ENCODE data around the gene SLC12A5. TPM values are rescaled to one million over a fixed set of nuclear protein-coding genes. Genes with fewer than 3 reads are reported as not detected.

Gene SLC12A5
- total RNA-seq, 1 donor from 2014 or later: 0.77 TPM

GRCh38 chr20:46035713-46036112 is 6.7 kb downstream of the SLC12A5 start:
- peaks cover 54% of the 10 kb centered on the region for H3K27me3 Mint-ChIP-seq (ENCODE audit: insufficient read depth, low read depth)
- TF ChIP-seq EZH2 (IDR thresholded peaks at IDR 0.05) (no peak), EZH2phosphoT487 (IDR thresholded peaks at IDR 0.05) (no peak), CTCF (IDR thresholded peaks at IDR 0.05) (no peak)
- Histone ChIP-seq H3K27me3 (peaks cover 99% of the 10 kb centered on the region), H3K79me2 (ENCODE audit: low read depth) (no peaks in the 10 kb centered on the region), H2AFZ (replicated peaks) (no peak overlapping the region), H3K27ac (no peak overlapping the region), H3K9ac (no peak overlapping the region), H3K36me3 (no peaks in the 10 kb centered on the region), H3K4me2 (no peak overlapping the region), H3K9me3 (ENCODE audit: low read depth) (no peaks in the 10 kb centered on the region), H3K4me1 (peaks cover 9% of the 10 kb centered on the region), H3F3A (ENCODE audit: low read depth) (peaks cover 17% of the 10 kb centered on the region), H4K20me1 (ENCODE audit: low read depth) (peaks cover 54% of the 10 kb centered on the region), H3K4me3 (no peak overlapping the region)
- no peak overlapping the region for H3K4me3 Mint-ChIP-seq
- H3K27ac Mint-ChIP-seq: no peak overlapping the region
- DNase-seq (ENCODE audit: low spot score): no peak
- no peaks in the 10 kb centered on the region for H3K36me3 Mint-ChIP-seq
- H3K9me3 Mint-ChIP-seq: peaks cover 2% of the 10 kb centered on the region
- H3K4me1 Mint-ChIP-seq: peaks cover 4% of the 10 kb centered on the region

- H3K9me3 Mint-ChIP-seq: peaks cover 2% of the 10 kb centered on the region
- H3K36me3 Mint-ChIP-seq: no peaks in the 10 kb centered on the region
- H3K4me2 ChIP-seq: no peak overlapping the region
- no peak overlapping the region for H3K27ac ChIP-seq
- no peak for DNase-seq (ENCODE audit: low spot score)
- H3K27ac Mint-ChIP-seq: no peak overlapping the region
- H2AFZ ChIP-seq (replicated peaks): no peak overlapping the region
- H3K9ac ChIP-seq: no peak overlapping the region
- H3K27me3 Mint-ChIP-seq (ENCODE audit: insufficient read depth, low read depth): peaks cover 51% of the 10 kb centered on the region
- TF ChIP-seq EZH2 (IDR thresholded peaks at IDR 0.05) (no peak), CTCF (IDR thresholded peaks at IDR 0.05) (no peak), EZH2phosphoT487 (IDR thresholded peaks at IDR 0.05) (no peak)
- H3K4me1 ChIP-seq: peaks cover 6% of the 10 kb centered on the region
- no peaks in the 10 kb centered on the region for H3K36me3 ChIP-seq
- H3K79me2 ChIP-seq (ENCODE audit: low read depth): no peaks in the 10 kb centered on the region
- peaks cover 52% of the 10 kb centered on the region for H4K20me1 ChIP-seq (ENCODE audit: low read depth)
- H3K4me3 Mint-ChIP-seq: no peak overlapping the region
- no peak overlapping the region for H3K4me3 ChIP-seq
- H3F3A ChIP-seq (ENCODE audit: low read depth): peaks cover 11% of the 10 kb centered on the region
- H3K27me3 ChIP-seq: peaks cover 99% of the 10 kb centered on the region
- H3K4me1 Mint-ChIP-seq: peaks cover 6% of the 10 kb centered on the region
- H3K9me3 ChIP-seq (ENCODE audit: low read depth): no peaks in the 10 kb centered on the region
Measured at GRCh38 chr20:46036370-46036769, 7.4 kb downstream of the SLC12A5 start.

GRCh38 chr20:46037036-46037435 is 8.0 kb downstream of the SLC12A5 start:
- H3K4me3 ChIP-seq: no peak overlapping the region
- TF ChIP-seq EZH2phosphoT487 (IDR thresholded peaks at IDR 0.05) (no peak), CTCF (IDR thresholded peaks at IDR 0.05) (no peak), EZH2 (IDR thresholded peaks at IDR 0.05) (no peak)
- Mint-ChIP-seq H3K4me1 (peaks cover 6% of the 10 kb centered on the region), H3K9me3 (peaks cover 2% of the 10 kb centered on the region), H3K4me3 (no peak overlapping the region), H3K27me3 (ENCODE audit: insufficient read depth, low read depth) (peaks cover 47% of the 10 kb centered on the region), H3K36me3 (no peaks in the 10 kb centered on the region), H3K27ac (no peak overlapping the region)
- H3K9ac ChIP-seq: no peak overlapping the region
- no peaks in the 10 kb centered on the region for H3K9me3 ChIP-seq (ENCODE audit: low read depth)
- H3K36me3 ChIP-seq: no peaks in the 10 kb centered on the region
- H3K4me1 ChIP-seq: peaks cover 4% of the 10 kb centered on the region
- H3K27ac ChIP-seq: no peak overlapping the region
- H2AFZ ChIP-seq (replicated peaks): no peak overlapping the region
- no peak overlapping the region for H3K4me2 ChIP-seq
- H4K20me1 ChIP-seq (ENCODE audit: low read depth): peaks cover 52% of the 10 kb centered on the region
- H3K79me2 ChIP-seq (ENCODE audit: low read depth): no peaks in the 10 kb centered on the region
- peaks cover 99% of the 10 kb centered on the region for H3K27me3 ChIP-seq
- H3F3A ChIP-seq (ENCODE audit: low read depth): peaks cover 4% of the 10 kb centered on the region
- DNase-seq (ENCODE audit: low spot score): no peak

All from neural progenitor cell (in vitro differentiated cells).